Fibroblast of gingiva (primary cell): ENCODE results near the gene IPCEF1.
"Not testable (repeated sequence)": the region's sequence is repeated elsewhere in the genome, so short reads cannot be mapped to it uniquely, and the experiment has no call there.

Experiments
- DNase-seq: peaks from one replicate; pipeline ENCODE4 v3.0.0-alpha.2; 2011; ENCODE audit warnings: low read depth

Gene IPCEF1

DNA sequence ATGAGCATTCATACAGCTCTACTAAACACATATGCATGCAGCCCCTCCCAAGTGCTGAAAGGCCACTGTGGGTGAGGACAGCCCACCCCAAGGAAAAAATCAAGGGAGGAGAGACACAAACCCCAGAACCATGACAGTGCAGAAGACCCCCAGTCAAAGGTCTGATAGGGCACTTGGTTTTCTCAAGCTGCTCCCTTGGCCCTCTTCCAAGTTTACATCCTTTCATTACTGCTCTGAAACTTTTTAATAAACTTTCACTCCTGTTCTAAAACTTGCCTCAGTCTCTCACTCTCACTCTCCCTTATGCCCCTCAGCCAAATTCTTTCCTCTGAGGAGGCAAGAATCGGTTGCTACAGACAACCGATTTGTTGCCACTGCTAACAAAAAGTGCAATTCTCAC is 24.9 kb downstream of the IPCEF1 start:
- DNase-seq: no peak

DNA sequence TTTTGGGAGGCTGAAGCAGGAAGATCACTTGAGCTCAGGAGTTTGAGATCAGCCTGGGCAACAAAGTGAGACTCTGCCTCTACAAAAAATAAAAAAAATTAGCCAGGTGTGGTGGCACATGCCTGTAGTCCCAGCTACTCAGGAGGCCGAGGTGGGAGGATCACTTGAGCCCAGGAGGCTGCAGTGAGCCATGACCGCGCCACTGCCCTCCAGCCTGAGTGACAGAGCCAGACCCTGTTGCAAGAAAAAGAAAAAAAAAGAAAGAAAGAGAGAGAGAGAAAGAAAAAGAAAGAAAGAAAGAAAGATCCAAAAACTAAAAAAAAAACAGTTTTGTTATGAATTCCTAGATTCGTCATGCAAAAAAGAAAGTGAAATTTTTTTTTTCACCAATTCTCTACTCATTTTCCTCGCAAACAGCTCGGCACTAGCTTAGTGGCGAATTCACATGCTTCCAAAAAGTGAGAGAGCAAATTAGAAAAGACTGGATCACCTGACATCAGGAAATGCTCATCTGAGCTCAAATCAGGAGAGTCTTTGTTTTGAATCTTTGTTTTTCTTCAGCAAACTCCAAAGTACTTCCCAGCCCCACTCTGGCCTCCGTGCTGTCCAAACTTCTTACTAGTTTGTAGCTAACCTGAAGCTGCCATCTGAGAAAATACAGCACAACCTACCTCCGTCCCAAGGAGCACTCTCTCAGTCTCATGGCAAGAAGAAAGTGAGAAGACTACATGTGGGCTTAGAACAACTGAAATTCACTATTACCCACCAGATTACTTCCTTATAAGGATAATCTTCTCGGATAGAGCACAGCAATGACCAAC is 27.0 kb downstream of the IPCEF1 start:
- no peak for DNase-seq

DNA sequence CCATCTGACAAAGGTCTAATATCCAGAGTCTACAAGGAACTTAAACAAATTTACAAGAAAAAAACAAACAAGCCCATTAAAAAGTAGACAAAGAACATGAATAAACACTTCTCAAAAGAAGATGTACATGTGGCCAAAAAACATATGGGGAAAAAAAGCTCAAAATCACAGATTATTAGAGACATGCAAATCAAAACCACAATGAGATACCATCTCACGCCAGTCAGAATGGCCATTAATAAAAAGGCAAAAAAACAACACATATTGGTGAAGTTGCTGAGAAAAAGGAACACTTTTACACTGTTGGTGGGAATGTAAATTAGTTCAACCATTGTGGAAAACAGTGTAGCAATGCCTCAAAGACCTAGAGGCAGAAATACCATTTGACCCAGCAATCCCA is 29.3 kb downstream of the IPCEF1 start:
- not testable (repeated sequence) for DNase-seq

DNA sequence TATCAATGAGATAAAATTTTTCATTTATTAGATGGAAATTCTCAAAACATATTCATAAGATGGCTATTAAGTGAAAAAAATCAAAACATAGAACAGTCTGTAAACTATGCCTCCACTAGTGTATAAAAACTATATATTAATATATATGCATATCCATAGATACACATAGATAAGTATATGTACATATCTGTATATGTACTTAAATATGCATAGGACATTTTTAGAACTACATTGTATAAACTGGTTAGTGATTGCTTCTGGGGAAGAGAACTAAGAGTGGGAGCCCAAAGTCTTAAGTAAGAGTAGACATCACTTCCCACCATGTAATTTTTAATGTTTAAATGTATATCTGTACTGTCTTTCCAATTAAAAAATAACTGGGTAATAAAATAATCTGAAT is 31.5 kb downstream of the IPCEF1 start:
- no peak for DNase-seq

DNA sequence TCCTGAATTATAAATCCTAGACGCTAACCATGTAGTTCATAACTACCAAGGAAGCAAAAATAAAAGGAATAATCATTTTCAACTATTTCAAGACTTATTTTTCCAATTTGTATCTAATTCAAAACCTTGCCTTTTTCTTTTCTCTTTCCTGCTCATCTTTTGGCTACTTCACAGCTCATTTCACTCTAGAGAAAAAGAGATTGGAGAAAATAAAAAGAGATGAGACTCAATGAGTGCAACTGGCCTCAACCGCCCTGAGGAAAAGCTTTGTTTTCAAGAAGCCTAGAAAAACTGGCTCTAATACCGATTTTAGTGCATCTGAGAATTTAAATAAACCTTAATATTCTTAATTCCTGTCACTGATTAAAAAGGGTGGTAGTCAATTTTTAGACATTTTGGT is 36.4 kb downstream of the IPCEF1 start:
- no peak for DNase-seq

DNA sequence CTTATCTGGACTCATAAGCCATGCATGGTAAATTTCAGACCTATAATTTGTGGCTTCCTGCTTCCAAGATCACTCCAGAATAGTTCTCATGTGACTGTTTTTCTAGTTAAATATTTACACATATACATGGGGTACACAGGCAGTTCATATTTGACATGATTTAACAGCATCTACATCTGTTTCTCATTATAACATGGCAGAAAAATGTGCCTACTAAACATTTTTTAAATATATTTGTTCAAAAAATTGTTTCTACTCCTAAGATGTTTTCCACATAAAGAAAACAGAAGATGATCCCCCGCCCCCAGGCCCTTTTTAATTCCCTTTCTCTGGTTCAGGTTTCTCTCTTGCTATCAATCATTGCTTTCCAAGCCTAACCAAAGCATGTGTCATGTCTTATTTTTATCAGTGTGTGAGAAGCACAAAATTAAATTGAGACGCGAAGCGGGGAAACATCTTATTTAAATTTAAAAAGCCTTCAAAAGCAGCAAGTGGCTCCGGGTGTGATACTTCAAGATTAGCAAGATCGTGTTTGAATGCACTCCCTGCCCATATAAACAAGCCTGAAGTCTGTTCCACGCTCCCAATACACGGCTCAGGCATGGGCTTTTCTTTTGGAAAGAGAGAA is 37.3 kb downstream of the IPCEF1 start:
- peak; percentile 82 for DNase-seq

DNA sequence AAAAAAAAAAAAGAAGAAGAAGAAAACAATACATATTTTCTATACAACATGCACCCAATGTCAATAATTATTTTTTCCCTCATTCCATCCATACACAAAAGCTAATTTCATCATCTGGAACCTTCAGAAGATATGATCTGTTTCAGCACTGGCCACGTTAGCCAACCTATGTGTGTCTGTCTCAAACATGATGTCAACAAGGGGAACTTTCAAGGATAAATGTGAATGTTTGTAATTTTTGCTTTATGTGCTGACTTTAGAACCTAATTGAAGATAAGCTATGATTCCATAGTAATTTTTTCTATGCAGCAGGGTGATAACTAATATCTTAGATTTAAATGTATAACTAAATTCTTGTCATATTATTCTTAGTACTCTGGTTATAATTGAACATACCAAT is 37.9 kb downstream of the IPCEF1 start:
- no peak for DNase-seq

DNA sequence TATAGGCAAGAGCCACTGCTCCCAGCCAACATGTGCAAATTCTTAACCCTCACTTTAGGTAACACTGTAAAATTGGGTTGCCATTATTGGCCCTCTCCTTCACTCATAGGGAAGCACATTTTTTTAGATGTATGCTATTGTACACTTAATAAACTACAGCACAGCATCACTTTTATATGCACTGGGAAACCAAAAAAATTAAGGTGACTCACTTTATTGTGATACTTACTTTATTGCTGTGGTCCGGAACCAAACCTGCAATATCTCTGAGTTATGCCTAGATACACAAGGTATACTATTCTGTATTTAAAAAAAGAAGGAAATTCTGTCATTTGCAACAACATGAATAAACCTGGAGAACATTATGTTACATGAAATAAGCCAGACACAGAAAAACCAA is 40.5 kb downstream of the IPCEF1 start:
- DNase-seq: no peak

DNA sequence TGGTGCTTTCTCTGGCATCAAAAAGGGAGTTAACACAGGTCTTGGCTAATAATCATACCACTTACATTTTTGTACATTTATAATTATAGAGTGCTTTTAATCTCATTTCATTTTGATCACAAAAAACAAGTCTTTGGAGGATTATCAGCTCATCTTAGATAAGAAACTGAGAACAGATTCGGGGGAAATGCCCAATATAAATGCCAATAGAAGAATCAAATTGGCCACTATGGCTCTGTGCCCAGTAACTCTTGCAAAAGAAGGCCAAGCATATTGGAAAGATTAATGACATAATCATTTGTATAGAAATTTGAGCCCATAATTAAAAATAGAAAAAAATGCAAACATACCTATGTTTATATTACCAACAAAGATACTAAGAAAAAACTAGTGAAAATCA is 42.5 kb downstream of the IPCEF1 start:
- peak; percentile 60 for DNase-seq

DNA sequence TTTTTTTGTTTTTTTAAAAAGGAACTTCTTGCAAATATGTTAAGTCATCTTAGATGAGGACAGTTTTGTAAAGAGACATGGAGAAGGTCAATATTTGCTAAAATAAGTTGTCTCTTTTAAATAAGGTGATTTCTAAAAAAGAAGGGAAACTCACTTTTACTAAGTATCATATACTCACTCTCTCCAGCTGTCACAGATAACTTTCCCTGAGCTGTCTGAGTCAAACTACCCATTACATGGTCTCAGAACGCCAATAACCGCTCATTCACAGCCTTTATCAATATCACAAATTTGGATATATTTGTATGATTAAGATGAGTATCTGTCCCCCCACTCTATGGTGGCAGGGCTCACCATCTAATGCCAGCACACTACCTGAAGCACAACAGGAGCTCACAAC is 47.6 kb downstream of the IPCEF1 start:
- DNase-seq: no peak

DNA sequence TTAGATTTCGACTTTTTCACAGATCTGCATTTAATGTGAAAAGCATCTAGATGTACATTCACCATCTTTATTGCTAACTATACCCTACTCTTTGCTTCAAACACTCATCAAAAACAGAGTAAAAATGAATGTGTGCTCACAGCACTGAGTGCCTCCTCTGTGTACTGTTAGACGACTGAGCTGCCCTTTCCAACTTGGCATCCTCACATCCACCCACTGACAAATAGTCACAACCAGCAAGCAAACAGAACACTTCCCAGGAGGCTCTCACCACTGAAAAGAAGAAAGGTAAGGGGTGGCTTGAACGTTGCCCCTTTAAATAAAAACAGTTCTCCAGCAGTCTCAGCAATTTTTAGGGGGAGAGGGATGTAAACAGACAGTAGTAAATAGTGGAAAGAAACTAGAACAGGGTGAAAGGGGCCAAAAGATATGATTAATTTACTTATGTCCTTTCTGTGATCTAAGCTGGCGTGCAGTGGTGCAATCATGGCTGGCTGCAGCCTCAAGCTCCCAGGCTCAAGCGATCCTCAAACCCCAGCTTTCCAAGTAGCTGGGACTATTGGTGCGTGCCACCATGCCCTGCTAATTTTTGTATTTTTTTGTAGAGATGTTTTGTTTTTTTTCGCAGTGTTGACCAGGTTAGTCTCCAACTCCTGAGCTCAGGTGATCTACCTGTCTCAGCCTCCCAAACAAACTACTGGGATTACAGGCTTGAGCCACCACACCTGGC is 48.7 kb downstream of the IPCEF1 start:
- DNase-seq: no peak

DNA sequence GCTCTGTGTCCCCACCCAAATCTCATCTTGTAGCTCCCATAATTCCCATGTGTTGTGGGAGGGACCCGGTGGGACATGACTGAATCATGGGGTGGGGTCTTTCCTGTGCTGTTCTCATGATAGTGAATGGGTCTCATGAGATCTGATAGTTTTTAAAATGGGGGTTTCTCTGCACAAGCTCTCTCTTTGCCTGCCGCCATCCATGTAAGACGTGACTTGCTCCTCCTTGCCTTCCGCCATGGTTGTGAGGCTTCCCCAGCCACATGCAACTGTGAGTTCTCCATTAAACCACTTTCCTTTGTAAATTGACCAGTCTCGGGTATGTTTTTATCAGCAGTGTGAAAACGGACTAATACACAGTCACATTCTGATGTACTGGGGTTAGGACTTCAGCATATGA is 49.5 kb downstream of the IPCEF1 start:
- not testable (repeated sequence) for DNase-seq

DNA sequence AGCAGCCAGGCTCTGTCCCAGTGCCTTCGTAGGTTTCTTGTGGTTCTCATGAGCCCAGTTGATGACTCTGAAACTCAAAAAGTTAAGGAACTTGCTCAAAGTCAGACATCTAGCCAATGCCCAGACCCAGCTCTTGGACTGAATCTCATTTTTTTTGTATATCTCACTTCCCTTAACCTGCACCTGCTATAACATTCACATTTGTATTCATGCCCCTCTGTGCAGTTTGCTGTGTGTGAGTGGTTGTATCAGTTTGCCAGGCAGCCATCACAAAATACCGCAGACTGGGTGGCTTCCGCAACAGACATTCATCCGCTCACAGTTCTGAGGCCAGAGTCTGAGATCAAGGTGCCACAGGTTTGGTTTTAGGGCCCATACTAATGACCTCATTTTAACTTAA is 49.9 kb downstream of the IPCEF1 start:
- no peak for DNase-seq

DNA sequence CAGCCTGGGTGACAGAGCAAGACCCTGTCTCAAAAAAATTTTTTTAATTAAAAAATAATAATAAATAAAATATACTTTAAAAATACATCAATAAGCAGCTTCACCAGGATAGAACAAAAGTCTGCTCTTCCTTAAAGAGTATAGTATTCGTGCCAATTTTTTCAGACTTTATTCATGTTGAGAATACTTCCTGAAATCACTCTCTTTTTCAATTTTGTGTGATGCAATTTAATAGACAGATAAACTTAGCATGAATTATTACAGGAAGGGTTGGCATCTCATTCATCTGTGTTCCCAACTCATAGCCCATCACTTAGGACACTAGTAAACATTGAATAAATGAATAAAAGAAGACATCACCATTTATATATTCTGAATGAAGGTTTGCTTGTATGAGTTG is 52.4 kb downstream of the IPCEF1 start:
- DNase-seq: no peak

DNA sequence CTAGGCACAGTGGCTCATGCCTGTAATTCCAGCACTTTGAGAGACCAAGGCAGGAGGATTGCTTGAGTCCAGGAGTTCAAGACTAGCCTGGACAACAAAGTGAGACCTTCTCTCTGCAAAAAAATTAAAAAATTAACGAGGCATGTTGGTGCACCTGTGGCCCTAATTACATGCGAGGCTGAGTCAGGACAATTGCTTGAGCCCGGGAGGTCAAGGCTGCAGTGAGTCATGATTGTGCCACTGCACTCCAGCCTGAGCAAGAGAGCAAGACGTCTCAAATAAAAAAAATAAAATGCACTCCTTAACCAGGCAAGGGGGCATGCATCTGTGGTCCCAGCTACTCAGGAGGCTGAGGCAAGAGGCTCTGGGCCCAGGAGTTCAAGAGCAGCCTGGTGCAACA is 53.0 kb downstream of the IPCEF1 start:
- peak; percentile 4 for DNase-seq

DNA sequence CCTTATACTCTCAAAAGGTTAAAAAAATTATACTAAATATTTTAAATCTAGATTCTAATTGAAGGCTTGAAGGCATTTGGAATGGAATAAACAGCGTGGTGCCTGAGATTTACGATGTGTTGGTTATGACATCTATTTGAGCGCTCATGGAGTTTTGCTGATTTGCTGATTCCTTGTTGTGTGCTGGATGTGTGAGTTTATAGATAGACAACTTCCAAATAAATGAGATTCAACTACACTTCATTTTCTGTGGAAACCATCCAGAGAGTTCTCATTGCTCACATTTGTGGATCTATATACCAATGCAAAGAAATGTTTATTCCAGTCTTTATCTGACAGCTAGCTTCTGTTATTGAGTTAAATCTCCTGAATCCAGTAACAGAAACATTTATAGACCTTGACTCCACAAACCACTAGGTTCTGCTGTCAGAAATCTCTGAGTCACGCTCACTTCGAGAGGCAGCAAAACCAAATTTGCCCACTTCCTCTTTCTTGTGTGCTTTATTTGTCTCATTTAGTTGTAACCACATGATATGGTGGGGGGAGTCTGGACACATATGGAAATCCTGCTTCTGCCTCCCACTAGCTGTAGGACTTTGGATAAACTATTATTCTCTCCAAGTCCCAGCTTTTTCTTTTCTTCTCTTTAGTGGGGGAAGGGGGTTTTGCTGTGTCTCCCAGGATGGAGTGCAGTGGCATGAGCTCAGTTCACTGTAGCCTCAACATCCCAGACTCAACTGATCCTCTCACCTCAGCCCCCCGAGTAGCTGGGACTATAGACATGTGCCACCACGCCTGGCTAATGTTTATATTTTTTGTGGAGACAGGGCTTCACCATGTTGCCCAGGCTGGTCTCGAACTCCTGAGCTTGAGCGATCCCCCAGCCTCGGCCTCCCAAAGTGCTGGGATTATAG is 54.5 kb downstream of the IPCEF1 start:
- DNase-seq: peak; percentile 14

DNA sequence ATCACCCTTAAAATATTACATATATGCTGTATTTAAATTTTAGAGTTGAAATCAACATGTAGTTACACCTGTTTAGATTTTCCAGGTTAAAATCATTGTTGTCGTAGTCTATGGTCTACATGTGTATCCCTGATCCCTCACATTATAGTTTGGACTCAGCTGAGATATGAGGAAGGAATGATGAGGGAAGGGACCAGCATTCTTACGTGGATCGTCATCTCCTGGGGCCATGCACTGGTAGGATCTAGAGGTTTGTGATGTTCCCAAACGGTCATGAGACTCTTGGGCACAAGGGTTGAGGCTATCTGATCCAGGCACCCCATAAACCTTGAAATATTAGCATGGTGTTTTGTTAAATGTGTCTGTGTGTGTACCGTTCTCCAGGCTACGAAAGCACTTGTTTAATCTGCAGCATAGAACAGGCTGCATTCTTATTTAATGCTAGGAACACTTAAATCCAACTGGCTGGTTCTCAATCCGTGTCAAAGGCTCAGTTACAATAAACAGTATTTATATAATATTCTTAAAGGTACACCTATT is 55.4 kb downstream of the IPCEF1 start:
- no peak for DNase-seq

DNA sequence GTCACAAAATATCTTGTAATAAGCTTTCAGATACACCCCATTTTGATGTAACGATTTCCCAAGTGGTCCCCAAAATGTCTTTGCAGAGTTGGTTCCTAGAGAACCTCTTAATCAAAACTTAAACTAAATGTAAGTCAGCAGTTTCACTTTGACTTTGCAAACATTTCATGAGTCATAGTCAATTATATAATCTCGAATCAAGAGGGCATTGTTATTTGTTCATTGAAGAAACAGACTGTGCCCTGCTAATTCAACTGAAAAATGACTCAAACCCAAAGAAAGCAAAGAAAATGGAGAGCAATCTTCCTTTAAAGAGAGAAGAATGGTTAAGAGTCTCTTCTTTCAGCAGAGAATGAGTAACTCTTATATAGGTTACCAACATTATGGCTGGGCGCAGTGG is 58.3 kb downstream of the IPCEF1 start:
- no peak for DNase-seq

DNA sequence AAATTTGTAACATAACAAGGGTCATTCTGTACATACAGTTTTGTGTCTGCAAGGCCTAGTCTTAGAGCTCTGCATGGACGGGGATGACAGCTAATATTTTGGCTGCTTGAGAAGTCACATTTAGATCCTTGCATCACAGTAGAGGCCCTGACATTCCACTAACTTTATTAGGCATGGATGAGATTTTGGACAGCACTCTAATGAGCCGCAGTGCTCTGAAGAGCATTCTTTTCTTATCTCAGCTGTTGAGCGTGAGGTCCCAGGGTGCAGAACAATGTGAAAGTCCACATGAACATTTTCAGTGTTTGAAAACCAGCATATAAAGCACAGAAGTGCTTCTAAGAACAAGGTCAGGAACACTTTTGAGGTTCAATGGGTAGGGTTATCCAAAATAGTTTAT is 58.9 kb downstream of the IPCEF1 start:
- peak; percentile 28 for DNase-seq

DNA sequence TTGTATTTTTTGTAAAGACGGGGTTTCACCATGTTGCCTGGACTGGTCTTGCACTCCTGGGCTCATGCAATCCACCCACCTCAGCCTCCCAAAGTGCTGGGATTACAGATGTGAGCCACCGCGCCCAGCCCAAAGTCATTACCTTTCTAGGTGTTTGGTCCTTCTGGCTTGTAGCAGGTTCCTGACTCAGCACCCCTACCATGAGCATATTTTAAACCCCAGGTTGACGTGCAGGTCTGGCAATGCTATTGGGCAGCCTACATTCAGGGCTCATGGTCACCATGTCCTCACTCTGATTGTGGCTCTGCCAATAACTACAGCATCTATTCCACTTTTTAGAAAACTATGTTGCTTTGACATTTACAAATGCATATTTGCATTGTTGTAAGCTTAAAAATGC is 59.4 kb downstream of the IPCEF1 start:
- DNase-seq: no peak

DNA sequence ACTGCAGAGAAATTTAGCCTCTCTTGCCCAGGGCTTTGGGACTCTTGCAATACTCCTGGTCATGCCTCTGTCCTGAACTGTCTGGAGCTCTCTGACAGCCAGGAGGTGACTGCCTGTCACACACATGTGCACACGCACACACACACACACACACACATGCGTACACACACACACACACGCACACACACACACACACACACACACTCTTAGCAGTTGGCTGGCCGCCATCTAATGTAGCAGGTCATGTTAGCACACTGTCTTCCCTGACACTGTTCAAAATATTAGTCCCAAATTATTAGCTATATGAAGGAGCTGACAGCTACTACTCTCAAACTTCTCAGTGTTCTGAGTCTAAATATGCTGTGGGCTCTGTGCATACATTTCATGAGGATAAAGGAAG is 60.9 kb downstream of the IPCEF1 start:
- DNase-seq: no peak
